HEK293 (cell line): ENCODE data around the gene PTGES3L.
"Not testable (repeated sequence)": the region's sequence is repeated elsewhere in the genome, so short reads cannot be mapped to it uniquely, and the experiment has no call there.

Experiments
- CTCF ChIA-PET: fragments of 350-600 bp; formaldehyde crosslinking; extraction: SDS; loops from one replicate; lab custom pipeline; 2021; ENCODE audit warnings: antibody characterized with exemption; lab: Yijun Ruan, JAX
- POLR2A ChIA-PET: fragments of 300-600 bp; formaldehyde crosslinking; extraction: SDS; loops from one replicate; lab custom pipeline; 2020; ENCODE audit warnings: antibody characterized with exemption, inconsistent platforms; lab: Yijun Ruan, JAX
- H3K27ac ChIP-seq: fragments of 200-500 bp; sonication (Bioruptor generic); 2 replicates; pipeline ENCODE4 v1.5.1; 2014; ENCODE audit warnings: low read depth, low read length, control low read depth, inconsistent platforms; ENCODE audit errors: extremely low read depth
- H3K36me3 ChIP-seq, 2 experiments: fragments of 200-500 bp in 1 of 2; sonication (Bioruptor generic) in 1 of 2; 1 replicate in 1 of 2; 2 replicates in 1 of 2; pipeline ENCODE4 v1.5.1; 2014 to 2017; ENCODE audit warnings: inconsistent platforms in 2 of 2, low read length in 2 of 2; ENCODE audit not compliant: control insufficient read depth in 2 of 2, insufficient read depth in 1 of 2
- H3K4me1 ChIP-seq: fragments of 200-500 bp; sonication (Bioruptor generic); 2 replicates; pipeline ENCODE4 v1.5.1; 2014; ENCODE audit warnings: mild to moderate bottlenecking, low read length, inconsistent platforms; ENCODE audit not compliant: control insufficient read depth, insufficient read depth
- H3K4me3 ChIP-seq: 2 replicates; pipeline ENCODE4 v1.5.1; 2011; ENCODE audit warnings: low read depth, mild to moderate bottlenecking, control low read depth, low read length, moderate library complexity
- H3K9me3 ChIP-seq: fragments of 200-500 bp; sonication (Bioruptor generic); 2 replicates; pipeline ENCODE4 v1.5.1; 2014; ENCODE audit warnings: low read depth, low read length, inconsistent platforms; ENCODE audit not compliant: control insufficient read depth, insufficient read depth
- PATZ1 ChIP-seq: fragments of 450-650 bp; formaldehyde crosslinking; IDR thresholded peaks from 2 replicates; pipeline ENCODE4 v1.5.1; 2016; ENCODE audit warnings: missing biosample characterization, missing genetic modification characterization
- SCRT1 ChIP-seq: fragments of 450-650 bp; formaldehyde crosslinking; IDR thresholded peaks from 2 replicates; pipeline ENCODE4 v1.5.1; 2016; ENCODE audit warnings: missing biosample characterization, missing genetic modification characterization, borderline replicate concordance
- SP2 ChIP-seq: fragments of 450-650 bp; formaldehyde crosslinking; IDR thresholded peaks from 2 replicates; pipeline ENCODE4 v1.5.1; 2016; ENCODE audit warnings: missing biosample characterization, missing genetic modification characterization
- SP7 ChIP-seq: fragments of 450-650 bp; formaldehyde crosslinking; IDR thresholded peaks from 2 replicates; pipeline ENCODE4 v1.5.1; 2016; ENCODE audit warnings: missing biosample characterization, missing genetic modification characterization
- TSHZ1 ChIP-seq: fragments of 450-650 bp; formaldehyde crosslinking; IDR thresholded peaks from 2 replicates; pipeline ENCODE4 v1.5.1; 2016; ENCODE audit warnings: missing biosample characterization, missing genetic modification characterization, borderline replicate concordance
- ZBTB17 ChIP-seq: fragments of 450-650 bp; formaldehyde crosslinking; IDR thresholded peaks from 2 replicates; pipeline ENCODE4 v1.5.1; 2016; ENCODE audit warnings: missing biosample characterization, missing genetic modification characterization
- ZEB2 ChIP-seq: fragments of 450-650 bp; formaldehyde crosslinking; IDR thresholded peaks from 2 replicates; pipeline ENCODE4 v1.5.1; 2016; ENCODE audit warnings: missing biosample characterization, missing genetic modification characterization
- ZNF19 ChIP-seq: fragments of 450-650 bp; formaldehyde crosslinking; IDR thresholded peaks from 2 replicates; pipeline ENCODE4; 2016; ENCODE audit warnings: missing biosample characterization, missing genetic modification characterization, low read depth
- ZNF792 ChIP-seq: fragments of 450-650 bp; formaldehyde crosslinking; IDR thresholded peaks from 2 replicates; pipeline ENCODE4 v1.5.1; 2016; ENCODE audit warnings: missing biosample characterization, missing genetic modification characterization
- ZSCAN18 ChIP-seq: fragments of 450-650 bp; formaldehyde crosslinking; IDR thresholded peaks from 2 replicates; pipeline ENCODE4 v1.5.1; 2016; ENCODE audit warnings: missing biosample characterization, missing genetic modification characterization

Gene PTGES3L

GRCh38 chr17:42924891-42925290 lies 55.0 kb downstream of the PTGES3L start:
- Histone ChIP-seq H3K27ac (no peak overlapping the region), H3K9me3 (no peaks in the 10 kb centered on the region), H3K4me1 (peaks cover 3% of the 10 kb centered on the region; the same call in 1 of the 2 replicates), H3K36me3 (no peaks in the 10 kb centered on the region), H3K4me3 (no peak overlapping the region)
- POLR2A ChIA-PET: interaction anchor here (0.6 kb wide), 1 partner anchor 151 kb away, joined by 5 read pairs; the partner anchor contains the start of gene VPS25
- TF ChIP-seq ZNF792: no peak
- TF ChIP-seq SP2 (tag by site-specific recombination): no peak
- no peak for TF ChIP-seq SP7 (tag by site-specific recombination)
- TF ChIP-seq TSHZ1: no peak
- CTCF ChIA-PET: interaction anchor here (0.9 to 1.1 kb wide), 2 partner anchors 14 to 81 kb away, joined by 3 read pairs; no protein-coding TSS in a partner anchor

GRCh38 chr17:42923472-42923871 lies 56.4 kb downstream of the PTGES3L start:
- H3K36me3 ChIP-seq, H3K9me3 ChIP-seq, H3K27ac ChIP-seq, H3K4me3 ChIP-seq, CTCF ChIA-PET: not testable (repeated sequence)
- H3K4me1 ChIP-seq: peaks cover 11% of the 10 kb centered on the region
- POLR2A ChIA-PET: interaction anchor here (0.6 kb wide), 1 partner anchor 185 kb away, joined by 3 read pairs; no protein-coding TSS in a partner anchor

- CTCF ChIA-PET: interaction anchor here (0.6 to 1.0 kb wide), 3 partner anchors 24 to 747 kb away, joined by 3 read pairs; no protein-coding TSS in a partner anchor
- no peaks in the 10 kb centered on the region for H3K9me3 ChIP-seq
- no peak overlapping the region for H3K27ac ChIP-seq
- no peak overlapping the region for H3K4me3 ChIP-seq
- no peak for TF ChIP-seq SCRT1 (tag by site-specific recombination)
- TF ChIP-seq PATZ1 (tag by site-specific recombination): no peak
- TF ChIP-seq ZSCAN18 (tag by site-specific recombination): no peak
- 0 out of 2 replicates have a peak, but pooled peaks have one; percentile 46 for TF ChIP-seq ZBTB17
- H3K4me1 ChIP-seq: peaks cover 11% of the 10 kb centered on the region
- POLR2A ChIA-PET: no interaction called here
- H3K36me3 ChIP-seq: no peaks in the 10 kb centered on the region
These were observed 57.6 kb downstream of the PTGES3L start for GRCh38 chr17:42922294-42922693.

GRCh38 chr17:42920922-42921321 lies 59.0 kb downstream of the PTGES3L start:
- Histone ChIP-seq H3K36me3 (no peaks in the 10 kb centered on the region), H3K9me3 (no peaks in the 10 kb centered on the region), H3K4me1 (peaks cover 11% of the 10 kb centered on the region), H3K27ac (no peak overlapping the region), H3K4me3 (no peak overlapping the region)
- CTCF ChIA-PET: interaction anchor here (1.5 to 4.1 kb wide), 2 partner anchors 8 to 78 kb away, joined by 10 to 19 read pairs; partner anchors contain the start of gene AOC2
- no peak for TF ChIP-seq ZEB2 (tag by site-specific recombination)
- no peak for TF ChIP-seq ZNF19 (tag by site-specific recombination)
- POLR2A ChIA-PET: no interaction called here
